WTC11 (cell line): ENCODE results near the gene ZKSCAN2.

ENCODE experiments used
- CREB1 ChIP-seq: sonication (generic); formaldehyde crosslinking; IDR thresholded peaks from 2 replicates; pipeline ENCODE4 v1.8.0; 2023; ENCODE audit warnings: mild to moderate bottlenecking, missing genetic modification reagents
- CTCF ChIP-seq: fragments of 200-600 bp; IDR thresholded peaks from 2 replicates; pipeline ENCODE4 v1.8.0; 2022; ENCODE audit warnings: antibody characterized with exemption
- ERG ChIP-seq: fragments of 250-450 bp; sonication (Bioruptor Pico); IDR thresholded peaks from 2 replicates; pipeline ENCODE4 v1.8.0; 2021; ENCODE audit warnings: mild to moderate bottlenecking
- FOXJ3 ChIP-seq: sonication (generic); formaldehyde crosslinking; IDR thresholded peaks from 2 replicates; pipeline ENCODE4 v1.9.0; 2021; ENCODE audit warnings: missing genetic modification reagents, mild to moderate bottlenecking, borderline replicate concordance
- JUN ChIP-seq: sonication (generic); formaldehyde crosslinking; IDR thresholded peaks from 2 replicates; pipeline ENCODE4 v1.8.0; 2023; ENCODE audit warnings: mild to moderate bottlenecking, missing genetic modification reagents
- MXD4 ChIP-seq: fragments of 250-450 bp; sonication (Bioruptor Pico); IDR thresholded peaks from 2 replicates; pipeline ENCODE4 v1.8.0; 2021; ENCODE audit warnings: mild to moderate bottlenecking, moderate library complexity, borderline replicate concordance
- MYBL2 ChIP-seq: sonication (generic); formaldehyde crosslinking; IDR thresholded peaks from 2 replicates; pipeline ENCODE4 v1.8.1; 2023; ENCODE audit warnings: mild to moderate bottlenecking, moderate library complexity, missing genetic modification reagents
- PRDM15 ChIP-seq: sonication (generic); formaldehyde crosslinking; IDR thresholded peaks from 2 replicates; pipeline ENCODE4 v1.8.0; 2022; ENCODE audit warnings: missing genetic modification reagents
- SP1 ChIP-seq: sonication (generic); formaldehyde crosslinking; conservative IDR thresholded peaks from 2 replicates; pipeline ENCODE4 v1.8.1; 2022; ENCODE audit warnings: missing genetic modification reagents
- TEAD4 ChIP-seq: sonication (generic); formaldehyde crosslinking; IDR thresholded peaks from 2 replicates; pipeline ENCODE4 v1.8.0; 2022; ENCODE audit warnings: mild to moderate bottlenecking, missing genetic modification reagents
- USF1 ChIP-seq: sonication (generic); formaldehyde crosslinking; IDR thresholded peaks from 2 replicates; pipeline ENCODE4 v1.8.0; 2022; ENCODE audit warnings: mild to moderate bottlenecking, missing genetic modification reagents
- ZNF416 ChIP-seq: fragments of 250-450 bp; sonication (Bioruptor Pico); IDR thresholded peaks from 2 replicates; pipeline ENCODE4 v1.9.0; 2021; ENCODE audit warnings: mild to moderate bottlenecking, inconsistent platforms

- TF ChIP-seq CTCF: no peak
- TF ChIP-seq USF1 (CRISPR knock-in tag): no peak
- no peak for TF ChIP-seq CREB1 (CRISPR knock-in tag)
- no peak for TF ChIP-seq FOXJ3 (CRISPR knock-in tag)
- TF ChIP-seq MYBL2 (CRISPR knock-in tag): no peak
- TF ChIP-seq MXD4 (CRISPR knock-in tag): no peak
- no peak for TF ChIP-seq SP1 (CRISPR knock-in tag)
- no peak for TF ChIP-seq JUN
- no peak for TF ChIP-seq ERG
- TF ChIP-seq PRDM15 (CRISPR knock-in tag): no peak
- TF ChIP-seq ZNF416 (CRISPR knock-in tag): no peak
- no peak for TF ChIP-seq TEAD4 (CRISPR knock-in tag)
These were observed 45.0 kb downstream of the ZKSCAN2 start for GRCh38 chr16:25212636-25213035.
